Measurements from ENCODE around the gene PRAME.
"Not testable (repeated sequence)": the region's sequence is repeated elsewhere in the genome, so short reads cannot be mapped to it uniquely, and the experiment has no call there.

PRAME gene

GRCh38 chr22:22520020-22520656 lies 38.9 kb downstream of the PRAME start, which contains the start of gene ZNF280A:
ZNF280A (minus strand) TSS chr22:22520270; CDS start chr22:22515630, 4,640 bp downstream.
- no peak for DNase-seq

DNA sequence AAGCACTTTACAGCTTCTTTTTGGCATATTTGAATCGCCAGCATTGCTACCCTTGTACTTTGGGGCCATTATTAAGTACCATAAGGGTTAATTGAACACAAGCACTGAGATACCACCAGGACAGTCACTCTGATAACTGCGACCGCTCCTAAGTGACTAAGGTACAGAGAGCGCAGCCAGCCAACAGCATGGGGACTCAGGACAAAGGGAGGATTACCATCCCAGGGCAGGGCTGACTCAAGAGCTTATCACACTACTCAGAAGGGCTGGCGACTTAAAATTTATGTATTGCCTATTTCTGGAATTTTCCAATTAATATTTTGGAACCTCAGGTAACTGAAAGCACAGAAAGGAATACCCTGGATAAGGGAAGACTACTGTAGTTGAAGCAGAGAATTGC lies 39.5 kb downstream of the PRAME start:
- no peak for DNase-seq

- DNase-seq, result no peak
Measured at GRCh38 chr22:22516992-22517391, 42.1 kb downstream of the PRAME start.

GRCh38 chr22:22515890-22516289 lies 43.2 kb downstream of the PRAME start:
- no peak for DNase-seq

- DNase-seq, result not testable (repeated sequence)
Measured at GRCh38 chr22:22514431-22514830, 44.6 kb downstream of the PRAME start.

DNA sequence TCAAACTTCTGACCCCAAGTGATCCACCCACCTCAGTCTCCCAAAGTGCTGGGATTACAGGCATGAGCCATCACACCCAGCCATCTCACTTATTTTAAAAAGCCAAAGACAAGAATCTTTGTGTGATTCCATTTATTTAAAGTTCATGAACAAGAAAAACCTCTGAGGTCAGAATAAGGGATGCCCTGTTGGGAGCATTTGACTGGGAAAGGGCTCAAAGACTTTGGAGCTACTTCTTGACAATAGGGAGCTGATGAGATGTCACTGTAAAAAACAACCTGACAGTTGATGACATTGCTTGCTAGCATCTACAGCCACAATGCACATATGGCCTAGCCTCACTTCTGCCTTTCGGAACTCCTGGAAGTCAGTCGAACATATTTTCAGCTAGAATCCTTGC lies 45.4 kb downstream of the PRAME start:
- no peak for DNase-seq

GRCh38 chr22:22512951-22513350 lies 46.1 kb downstream of the PRAME start:
- no peak for DNase-seq

- not testable (repeated sequence) for DNase-seq
Measured at GRCh38 chr22:22510833-22511232, 48.2 kb downstream of the PRAME start.

GRCh38 chr22:22509912-22510311 lies 49.2 kb downstream of the PRAME start:
- DNase-seq, result not testable (repeated sequence)

GRCh38 chr22:22508274-22509176 lies 50.5 kb downstream of the PRAME start, which contains the start of gene ZNF280B:
ZNF280B (minus strand) TSS chr22:22508742; CDS start chr22:22489398, 19,344 bp downstream.
- peak; percentile 42 for DNase-seq

GRCh38 chr22:22507743-22508273 lies 51.3 kb downstream of the PRAME start:
- no peak for DNase-seq

DNA sequence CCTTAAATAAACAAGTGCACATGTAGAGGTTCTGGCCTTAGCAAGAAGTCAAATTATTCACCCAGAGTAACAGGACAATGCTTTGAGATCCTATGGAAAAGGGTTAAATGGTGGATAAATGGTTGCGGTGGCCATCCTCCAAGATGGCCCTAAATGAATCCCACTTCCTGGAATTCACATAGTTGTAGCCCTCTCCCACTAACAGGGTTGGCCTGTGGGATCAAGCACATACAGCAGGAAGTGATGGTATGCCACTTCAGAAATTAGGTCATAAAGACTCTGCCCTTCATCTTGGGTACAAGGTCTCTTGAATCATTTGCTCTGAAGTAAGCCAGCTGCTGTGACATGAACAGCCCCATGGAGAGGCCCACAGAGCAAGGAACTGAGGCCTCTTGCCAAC lies 52.3 kb downstream of the PRAME start:
- no peak for DNase-seq

- no peak for DNase-seq
Measured at GRCh38 chr22:22498267-22498666, 60.8 kb downstream of the PRAME start.
